Panc1 (cell line): ENCODE measurements around the gene LIPK.

ENCODE experiments used
- CTCF ChIP-seq: fragments of 450-650 bp; IDR thresholded peaks from 2 replicates; pipeline ENCODE4 v1.5.1; 2017; ENCODE audit warnings: mild to moderate bottlenecking
- POLR2AphosphoS5 ChIP-seq: IDR thresholded peaks from 2 replicates; pipeline ENCODE4 v1.6.1; 2012; ENCODE audit warnings: mild to moderate bottlenecking, low read depth, low read length, moderate library complexity
- SIN3A ChIP-seq: IDR thresholded peaks from 2 replicates; pipeline ENCODE4 v1.6.1; 2012; ENCODE audit warnings: low read depth, mild to moderate bottlenecking, low read length, moderate library complexity, borderline replicate concordance; ENCODE audit not compliant: insufficient read depth
- TCF7L2 ChIP-seq: IDR thresholded peaks from 2 replicates; pipeline ENCODE4 v1.6.1; 2011; ENCODE audit warnings: mild to moderate bottlenecking, low read depth, low read length, inconsistent platforms
- TF ChIP-seq, protein P1 (sequence below), 2 experiments: IDR thresholded peaks; 2 replicates each; pipeline ENCODE4 v1.6.1; 2011 to 2012; ENCODE audit warnings: low read depth in 2 of 2, control low read depth in 1 of 2, low read length in 1 of 2, mild to moderate bottlenecking in 1 of 2, moderate library complexity in 1 of 2; ENCODE audit not compliant: insufficient read depth in 1 of 2

GRCh38 chr10:88754287-88754686, 48.2 kb downstream of the LIPK start:
- TF ChIP-seq, protein P1, sequence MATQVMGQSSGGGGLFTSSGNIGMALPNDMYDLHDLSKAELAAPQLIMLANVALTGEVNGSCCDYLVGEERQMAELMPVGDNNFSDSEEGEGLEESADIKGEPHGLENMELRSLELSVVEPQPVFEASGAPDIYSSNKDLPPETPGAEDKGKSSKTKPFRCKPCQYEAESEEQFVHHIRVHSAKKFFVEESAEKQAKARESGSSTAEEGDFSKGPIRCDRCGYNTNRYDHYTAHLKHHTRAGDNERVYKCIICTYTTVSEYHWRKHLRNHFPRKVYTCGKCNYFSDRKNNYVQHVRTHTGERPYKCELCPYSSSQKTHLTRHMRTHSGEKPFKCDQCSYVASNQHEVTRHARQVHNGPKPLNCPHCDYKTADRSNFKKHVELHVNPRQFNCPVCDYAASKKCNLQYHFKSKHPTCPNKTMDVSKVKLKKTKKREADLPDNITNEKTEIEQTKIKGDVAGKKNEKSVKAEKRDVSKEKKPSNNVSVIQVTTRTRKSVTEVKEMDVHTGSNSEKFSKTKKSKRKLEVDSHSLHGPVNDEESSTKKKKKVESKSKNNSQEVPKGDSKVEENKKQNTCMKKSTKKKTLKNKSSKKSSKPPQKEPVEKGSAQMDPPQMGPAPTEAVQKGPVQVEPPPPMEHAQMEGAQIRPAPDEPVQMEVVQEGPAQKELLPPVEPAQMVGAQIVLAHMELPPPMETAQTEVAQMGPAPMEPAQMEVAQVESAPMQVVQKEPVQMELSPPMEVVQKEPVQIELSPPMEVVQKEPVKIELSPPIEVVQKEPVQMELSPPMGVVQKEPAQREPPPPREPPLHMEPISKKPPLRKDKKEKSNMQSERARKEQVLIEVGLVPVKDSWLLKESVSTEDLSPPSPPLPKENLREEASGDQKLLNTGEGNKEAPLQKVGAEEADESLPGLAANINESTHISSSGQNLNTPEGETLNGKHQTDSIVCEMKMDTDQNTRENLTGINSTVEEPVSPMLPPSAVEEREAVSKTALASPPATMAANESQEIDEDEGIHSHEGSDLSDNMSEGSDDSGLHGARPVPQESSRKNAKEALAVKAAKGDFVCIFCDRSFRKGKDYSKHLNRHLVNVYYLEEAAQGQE (IDR thresholded peaks at IDR 0.05; ENCODE audit: insufficient read depth in 1 of 2, low read depth in 2 of 2, low read length in 1 of 2): no peak
- TF ChIP-seq CTCF (no peak), POLR2AphosphoS5 (no peak), SIN3A (no peak), TCF7L2 (no peak)
